GM19351 (cell line): ENCODE measurements around the gene ASPM.

ENCODE experiments used
- ATAC-seq: cut with Tn5 transposase; IDR thresholded peaks from one replicate; pipeline ENCODE4 v1.9.1; 2021; ENCODE audit warnings: mild to moderate bottlenecking, moderate library complexity; ENCODE audit not compliant: unreplicated experiment

The ASPM gene, protein sequence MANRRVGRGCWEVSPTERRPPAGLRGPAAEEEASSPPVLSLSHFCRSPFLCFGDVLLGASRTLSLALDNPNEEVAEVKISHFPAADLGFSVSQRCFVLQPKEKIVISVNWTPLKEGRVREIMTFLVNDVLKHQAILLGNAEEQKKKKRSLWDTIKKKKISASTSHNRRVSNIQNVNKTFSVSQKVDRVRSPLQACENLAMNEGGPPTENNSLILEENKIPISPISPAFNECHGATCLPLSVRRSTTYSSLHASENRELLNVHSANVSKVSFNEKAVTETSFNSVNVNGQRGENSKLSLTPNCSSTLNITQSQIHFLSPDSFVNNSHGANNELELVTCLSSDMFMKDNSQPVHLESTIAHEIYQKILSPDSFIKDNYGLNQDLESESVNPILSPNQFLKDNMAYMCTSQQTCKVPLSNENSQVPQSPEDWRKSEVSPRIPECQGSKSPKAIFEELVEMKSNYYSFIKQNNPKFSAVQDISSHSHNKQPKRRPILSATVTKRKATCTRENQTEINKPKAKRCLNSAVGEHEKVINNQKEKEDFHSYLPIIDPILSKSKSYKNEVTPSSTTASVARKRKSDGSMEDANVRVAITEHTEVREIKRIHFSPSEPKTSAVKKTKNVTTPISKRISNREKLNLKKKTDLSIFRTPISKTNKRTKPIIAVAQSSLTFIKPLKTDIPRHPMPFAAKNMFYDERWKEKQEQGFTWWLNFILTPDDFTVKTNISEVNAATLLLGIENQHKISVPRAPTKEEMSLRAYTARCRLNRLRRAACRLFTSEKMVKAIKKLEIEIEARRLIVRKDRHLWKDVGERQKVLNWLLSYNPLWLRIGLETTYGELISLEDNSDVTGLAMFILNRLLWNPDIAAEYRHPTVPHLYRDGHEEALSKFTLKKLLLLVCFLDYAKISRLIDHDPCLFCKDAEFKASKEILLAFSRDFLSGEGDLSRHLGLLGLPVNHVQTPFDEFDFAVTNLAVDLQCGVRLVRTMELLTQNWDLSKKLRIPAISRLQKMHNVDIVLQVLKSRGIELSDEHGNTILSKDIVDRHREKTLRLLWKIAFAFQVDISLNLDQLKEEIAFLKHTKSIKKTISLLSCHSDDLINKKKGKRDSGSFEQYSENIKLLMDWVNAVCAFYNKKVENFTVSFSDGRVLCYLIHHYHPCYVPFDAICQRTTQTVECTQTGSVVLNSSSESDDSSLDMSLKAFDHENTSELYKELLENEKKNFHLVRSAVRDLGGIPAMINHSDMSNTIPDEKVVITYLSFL (N-terminal part only)

GRCh38 chr1:197146101-197147095, at the start of gene ASPM:
ASPM (minus strand) TSS chr1:197146669; CDS start chr1:197146437, 232 bp downstream.
- ATAC-seq, result peak; percentile 96

- ATAC-seq, result no peak
Observed at GRCh38 chr1:197195100-197195499, 48.6 kb upstream of the ASPM start.

DNA sequence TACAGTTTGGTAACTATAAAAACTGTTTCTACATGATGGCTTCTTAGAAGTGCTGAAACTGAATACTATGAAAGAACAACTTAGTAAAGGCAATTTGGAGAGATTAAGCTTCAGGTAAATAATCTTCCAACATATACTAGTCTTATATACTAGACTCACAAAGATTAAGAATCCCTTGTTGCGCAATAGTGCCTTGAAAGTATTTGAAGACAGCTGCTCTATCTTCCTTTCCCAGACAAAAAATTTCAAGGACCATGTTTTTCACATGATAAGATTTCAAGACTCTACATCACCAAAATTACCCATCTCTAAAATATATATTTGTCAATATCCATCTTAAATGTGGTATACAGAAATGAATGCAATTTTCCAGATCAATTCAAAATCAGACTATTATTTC, 37.7 kb upstream of the ASPM start:
- no peak for ATAC-seq

GRCh38 chr1:197183195-197183748, 36.8 kb upstream of the ASPM start:
- ATAC-seq, result no peak

GRCh38 chr1:197182716-197183115, 36.2 kb upstream of the ASPM start:
- no peak for ATAC-seq

- peak; percentile 71 for ATAC-seq
Observed at GRCh38 chr1:197181982-197182381, 35.5 kb upstream of the ASPM start.

DNA sequence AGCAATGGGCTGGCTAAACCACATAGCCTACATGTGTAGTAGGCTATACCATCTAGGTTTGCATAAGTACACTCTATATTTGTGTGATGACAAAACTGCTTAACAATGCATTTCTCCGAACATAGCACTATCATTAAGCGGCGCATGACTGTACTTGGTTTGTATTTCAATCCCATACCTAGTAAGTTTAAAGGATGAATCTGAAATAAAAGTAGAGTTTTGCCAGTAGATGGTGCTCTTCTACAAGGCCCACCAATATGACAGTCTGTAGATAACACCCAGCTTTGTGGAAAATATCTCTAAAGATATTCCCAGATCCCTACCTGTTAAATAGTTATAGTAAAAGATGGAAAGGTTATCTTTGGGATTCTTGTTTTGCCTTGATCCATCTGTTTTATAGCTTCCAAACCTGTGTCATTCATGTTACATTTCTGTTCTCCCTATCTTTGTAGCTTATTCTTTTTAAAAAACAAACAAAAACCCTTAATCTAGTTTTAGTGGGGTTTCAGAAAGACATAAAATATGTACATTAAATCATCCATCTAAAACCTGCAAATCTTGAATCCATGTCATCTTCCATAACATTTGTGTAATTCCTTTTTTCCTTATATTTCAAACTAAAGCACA, 33.9 kb upstream of the ASPM start:
- ATAC-seq, result peak; percentile 45

DNA sequence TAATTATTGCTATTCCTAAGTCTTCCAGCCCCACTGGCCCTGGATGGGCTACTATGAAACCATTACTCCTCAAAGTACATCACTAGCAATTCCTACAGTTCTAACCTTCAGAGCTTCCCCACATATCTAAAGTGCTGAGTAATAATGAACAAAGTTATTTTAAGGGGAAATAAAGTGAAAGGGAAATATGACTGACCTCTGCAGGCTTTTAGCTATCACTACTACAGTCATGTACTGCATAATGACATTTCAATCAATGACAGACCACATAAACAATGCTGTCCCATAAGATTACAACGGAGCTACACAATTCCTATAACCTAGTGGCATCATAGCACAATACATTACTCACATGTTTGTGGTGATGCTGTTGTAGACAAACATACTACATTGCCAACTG, 32.5 kb upstream of the ASPM start:
- peak; percentile 68 for ATAC-seq

DNA sequence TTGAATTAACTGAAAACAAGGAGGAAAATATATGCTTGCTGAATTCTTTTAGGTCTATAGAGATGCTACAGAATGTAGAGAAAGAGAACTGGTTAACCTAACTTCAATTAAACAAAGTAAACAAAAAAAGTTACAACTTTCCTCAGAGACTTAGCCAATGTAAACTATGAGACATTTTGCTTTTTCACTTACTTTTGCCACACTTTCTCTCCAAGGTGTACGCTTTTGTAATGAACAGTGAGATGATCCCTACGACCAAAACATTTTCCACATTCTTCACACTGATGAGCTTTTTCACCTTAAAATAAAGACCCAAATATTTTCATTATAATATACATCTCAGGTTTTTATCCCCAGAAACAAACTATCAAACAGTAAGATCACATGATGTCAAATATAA, 28.3 kb upstream of the ASPM start:
- no peak for ATAC-seq

- no peak for ATAC-seq
Observed at GRCh38 chr1:197173571-197174507, 27.4 kb upstream of the ASPM start.

DNA sequence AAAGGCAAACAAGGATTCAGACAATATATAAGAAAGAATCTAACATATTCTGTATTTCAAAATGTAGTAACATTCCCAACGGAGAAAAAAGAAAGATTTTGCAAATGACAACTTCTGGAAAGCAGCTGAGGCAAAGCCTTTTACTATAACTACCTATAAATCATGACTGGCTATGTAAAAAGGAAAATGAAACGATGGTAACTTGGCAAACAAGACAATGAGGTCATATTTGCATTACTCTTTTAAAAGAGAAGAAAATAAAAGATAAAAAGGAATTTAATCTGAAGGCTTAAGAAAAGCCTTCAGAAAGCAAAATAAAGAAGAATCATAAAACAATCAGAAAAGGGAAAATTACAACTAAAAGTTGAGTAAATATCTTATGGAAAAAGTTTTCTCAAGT, 25.1 kb upstream of the ASPM start:
- ATAC-seq, result no peak

GRCh38 chr1:197170538-197170937, 24.1 kb upstream of the ASPM start:
- ATAC-seq, result no peak

- ATAC-seq, result no peak
Observed at GRCh38 chr1:197159461-197159860, 13.0 kb upstream of the ASPM start.

DNA sequence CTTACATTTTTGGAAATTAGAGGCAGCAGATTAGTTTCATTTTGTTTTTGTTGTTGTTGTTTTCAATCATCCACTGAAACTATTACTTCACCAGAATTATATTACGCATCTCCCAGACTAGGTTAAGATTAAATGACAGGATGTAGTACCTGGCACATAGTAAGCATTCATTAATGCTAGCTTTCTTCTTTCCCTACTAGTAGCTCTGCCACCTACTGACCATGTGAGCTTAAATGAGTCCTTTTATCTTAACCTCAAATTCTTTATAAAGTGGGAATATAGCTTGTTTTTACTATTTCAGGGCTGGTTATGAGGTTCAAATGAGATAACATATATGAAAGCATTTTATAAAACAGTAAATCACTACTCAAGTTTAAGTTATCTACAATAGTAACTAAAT, 10.2 kb upstream of the ASPM start:
- no peak for ATAC-seq

DNA sequence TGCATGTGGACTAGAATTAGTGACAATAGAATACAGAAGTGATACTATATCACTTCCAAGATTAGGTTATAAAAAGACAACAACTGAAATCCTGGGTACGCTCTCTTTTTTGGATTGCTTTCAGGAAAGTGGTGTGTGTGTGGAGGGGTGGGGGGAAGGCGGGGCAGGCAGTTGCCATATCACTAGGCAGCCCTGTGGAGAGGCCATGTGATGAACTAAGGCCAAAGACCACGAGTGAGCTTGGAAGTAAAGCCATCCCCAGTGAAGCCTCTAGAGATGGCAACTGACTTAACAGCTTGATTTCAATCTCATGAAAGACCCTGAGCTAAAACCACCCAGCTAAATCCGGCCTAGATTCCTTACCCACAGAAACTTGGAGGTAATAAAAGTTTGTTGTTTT, 6.2 kb upstream of the ASPM start:
- ATAC-seq, result no peak

- ATAC-seq, result no peak
Observed at GRCh38 chr1:197151185-197151584, 4.7 kb upstream of the ASPM start.

DNA sequence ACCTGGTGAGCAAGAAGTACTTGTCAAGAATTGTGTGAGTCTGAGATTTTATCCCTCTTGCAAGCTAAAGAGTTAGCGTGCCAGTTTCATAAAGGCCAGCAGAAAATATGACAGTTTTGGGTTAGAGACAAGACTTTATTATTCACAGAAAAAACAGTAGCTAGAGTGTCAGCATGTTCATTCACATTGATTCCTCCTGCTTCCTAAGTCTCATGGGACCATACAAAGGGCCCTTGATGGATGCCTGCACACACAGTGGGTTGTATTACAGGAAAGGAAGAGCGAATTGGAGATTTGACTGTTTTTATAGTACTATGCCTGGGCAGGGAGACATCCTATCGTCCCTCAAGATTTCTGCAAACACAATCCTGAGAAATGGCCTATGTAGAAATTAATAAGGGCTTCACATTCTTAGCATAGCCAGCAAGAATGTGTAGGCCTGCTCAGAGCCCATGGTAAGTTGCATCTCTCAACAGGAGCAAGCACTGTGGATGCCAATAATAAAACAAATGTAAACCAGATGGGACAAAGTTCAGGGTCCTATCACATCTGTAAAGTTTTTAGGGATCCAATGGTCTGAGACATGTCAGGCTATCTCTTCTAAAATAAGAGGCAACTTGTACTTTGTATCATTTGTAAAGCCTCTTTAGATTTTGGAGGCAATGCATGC, 4.0 kb upstream of the ASPM start:
- ATAC-seq, result no peak

DNA sequence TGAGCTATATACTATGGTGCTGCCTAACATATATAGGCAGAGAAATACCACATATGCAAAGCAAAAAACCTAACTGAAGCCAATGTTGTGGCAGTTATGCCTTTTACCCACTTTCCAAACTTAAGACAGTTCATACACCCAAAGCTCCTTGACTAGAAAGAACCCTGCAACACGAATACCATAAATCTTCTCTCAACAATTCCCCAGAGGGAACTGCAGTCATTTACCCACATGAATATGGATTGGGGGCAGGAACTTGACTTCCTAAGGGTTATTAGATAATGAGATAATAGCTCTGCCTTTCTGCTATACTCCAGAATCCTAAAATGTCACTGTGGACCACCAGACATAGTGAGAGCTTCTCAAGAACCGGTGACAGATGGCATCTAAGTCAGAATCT, 2.9 kb upstream of the ASPM start:
- ATAC-seq, result no peak
